DND-41 (cell line): ENCODE data around the gene XXYLT1.

ENCODE experiments used
- CTCF ChIP-seq: IDR thresholded peaks from 2 replicates; pipeline ENCODE4 v1.5.1; 2012; ENCODE audit warnings: borderline replicate concordance, low read length, moderate library complexity, mild to moderate bottlenecking; ENCODE audit not compliant: poor library complexity, severe bottlenecking; ENCODE audit errors: extremely low read depth
- EZH2 ChIP-seq: IDR thresholded peaks from 3 replicates; pipeline ENCODE4 v1.6.1; 2012; ENCODE audit warnings: borderline replicate concordance, low read depth, mild to moderate bottlenecking, moderate library complexity, low read length, inconsistent platforms; ENCODE audit not compliant: severe bottlenecking

- TF ChIP-seq CTCF (no peak), EZH2 (no peak)
Observed at GRCh38 chr3:195101927-195102608, 168.9 kb downstream of the XXYLT1 start.
